ENCODE results near the gene RENBP.
A peak's percentile ranks its signal among the peaks of the same experiment; 100 is the strongest.

RENBP gene

DNA sequence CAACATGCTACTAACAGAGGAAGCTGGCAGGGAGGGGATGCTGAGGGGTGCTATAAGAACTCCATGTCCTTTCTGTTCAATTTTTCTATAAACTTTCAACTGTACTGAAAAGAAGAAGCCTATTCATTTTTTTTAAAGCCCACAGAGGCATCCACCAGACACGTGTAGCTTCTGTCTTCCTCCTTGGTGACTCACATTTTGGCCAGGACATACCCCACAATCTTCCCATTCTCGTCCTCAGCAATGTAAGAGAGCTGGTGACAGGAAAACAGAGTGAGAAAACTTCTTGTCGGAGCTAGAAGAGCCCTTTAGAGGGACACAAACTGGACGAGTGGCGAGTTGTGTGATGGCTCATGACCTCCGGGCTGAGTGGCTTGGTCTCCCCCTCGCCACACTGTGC lies 10.7 kb downstream of the RENBP start:
- Mint-ChIP-seq H3K4me1 (peaks cover 20% of the 10 kb centered on the region), H3K36me3 (peaks cover 4% of the 10 kb centered on the region), H3K9me3 (no peaks in the 10 kb centered on the region), H3K27ac (peak overlapping the region; percentile 84), H3K4me3 (peak overlapping the region; percentile 88), H3K27me3 (no peaks in the 10 kb centered on the region)

DNA sequence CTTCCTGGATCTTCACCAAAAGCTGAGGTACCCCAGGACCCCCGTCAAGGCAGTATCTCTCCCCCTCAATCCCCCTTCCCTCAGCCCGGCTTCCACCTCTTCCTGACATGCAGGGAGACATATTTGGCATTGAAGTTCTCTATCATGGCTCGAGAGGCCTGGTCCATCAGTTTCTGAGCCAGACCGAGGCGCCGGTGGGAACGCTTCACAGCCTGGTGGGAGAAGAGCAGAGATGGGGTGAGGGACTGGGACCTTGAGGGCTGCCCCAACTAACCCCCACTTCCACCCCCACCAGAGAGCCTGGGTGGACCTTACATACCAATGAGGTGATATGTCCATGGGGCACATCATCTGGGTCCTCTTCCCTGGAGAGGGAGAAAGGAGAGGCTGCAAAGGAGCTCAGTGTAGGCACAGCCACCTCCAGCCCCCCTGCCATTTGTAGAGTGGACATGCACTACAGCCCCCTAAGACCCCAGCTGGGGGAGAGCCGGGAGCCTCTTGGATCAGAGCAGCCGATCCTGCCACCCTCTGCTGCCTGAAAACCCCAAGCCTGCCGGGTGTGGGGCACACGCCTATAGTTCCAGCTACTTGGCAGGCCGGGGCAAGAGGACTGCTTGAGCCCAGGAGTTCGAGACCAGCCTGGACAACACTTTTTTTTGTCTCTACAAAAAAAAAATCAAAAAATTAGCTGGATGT lies 12.1 kb downstream of the RENBP start:
- no peaks in the 10 kb centered on the region for H3K27me3 Mint-ChIP-seq
- peaks cover 6% of the 10 kb centered on the region for H3K36me3 Mint-ChIP-seq
- H3K27ac Mint-ChIP-seq = no peak overlapping the region
- H3K4me3 Mint-ChIP-seq = peak overlapping the region; percentile 51
- H3K9me3 Mint-ChIP-seq = no peaks in the 10 kb centered on the region
- peaks cover 24% of the 10 kb centered on the region for H3K4me1 Mint-ChIP-seq

DNA sequence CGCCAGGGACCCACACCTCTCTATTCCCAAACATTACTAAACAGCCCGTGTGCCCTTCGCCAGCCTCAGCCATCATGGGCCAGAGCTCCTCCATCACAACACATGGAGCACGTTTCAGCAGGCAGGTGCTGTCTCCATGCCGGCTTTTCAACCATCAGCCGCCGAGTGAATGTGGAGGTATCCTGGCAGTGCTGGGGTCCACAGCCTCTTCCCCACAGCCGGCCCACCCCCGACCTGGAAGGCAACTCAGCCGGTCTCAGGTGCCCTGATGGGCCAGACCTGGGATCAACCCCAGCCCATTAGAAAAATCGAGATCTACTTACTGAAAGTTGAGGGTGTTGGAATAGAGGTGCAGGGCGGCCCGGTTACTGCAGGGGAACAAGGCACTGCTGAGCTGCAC lies 12.7 kb downstream of the RENBP start:
- no peak overlapping the region for H3K27ac Mint-ChIP-seq
- H3K36me3 Mint-ChIP-seq = peaks cover 6% of the 10 kb centered on the region
- H3K4me3 Mint-ChIP-seq = no peak overlapping the region
- no peaks in the 10 kb centered on the region for H3K27me3 Mint-ChIP-seq
- peaks cover 24% of the 10 kb centered on the region for H3K4me1 Mint-ChIP-seq
- H3K9me3 Mint-ChIP-seq = no peaks in the 10 kb centered on the region

DNA sequence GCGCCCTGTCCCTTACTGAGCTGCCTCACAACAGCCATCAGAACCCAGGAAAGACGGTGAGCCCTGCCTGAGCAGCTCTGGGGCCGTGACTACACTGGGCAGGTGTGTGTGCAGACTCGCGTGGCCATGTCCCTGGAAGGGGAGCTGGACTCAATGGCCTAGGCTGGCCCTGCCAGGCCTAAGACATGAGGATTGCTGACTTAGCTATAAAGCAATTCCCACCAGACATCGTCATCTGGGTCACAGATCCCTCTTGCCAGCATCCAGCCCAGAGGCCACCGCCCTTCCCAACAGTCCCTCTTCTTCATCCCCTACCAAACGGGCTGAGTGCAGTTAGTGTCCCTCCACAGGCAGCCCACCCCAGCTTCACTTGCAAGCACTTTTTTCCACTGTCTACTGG lies 13.3 kb downstream of the RENBP start:
- Mint-ChIP-seq H3K4me3 (no peak overlapping the region), H3K4me1 (peaks cover 20% of the 10 kb centered on the region), H3K27me3 (no peaks in the 10 kb centered on the region), H3K36me3 (peaks cover 6% of the 10 kb centered on the region), H3K9me3 (no peaks in the 10 kb centered on the region), H3K27ac (peak overlapping the region; percentile 88)

DNA sequence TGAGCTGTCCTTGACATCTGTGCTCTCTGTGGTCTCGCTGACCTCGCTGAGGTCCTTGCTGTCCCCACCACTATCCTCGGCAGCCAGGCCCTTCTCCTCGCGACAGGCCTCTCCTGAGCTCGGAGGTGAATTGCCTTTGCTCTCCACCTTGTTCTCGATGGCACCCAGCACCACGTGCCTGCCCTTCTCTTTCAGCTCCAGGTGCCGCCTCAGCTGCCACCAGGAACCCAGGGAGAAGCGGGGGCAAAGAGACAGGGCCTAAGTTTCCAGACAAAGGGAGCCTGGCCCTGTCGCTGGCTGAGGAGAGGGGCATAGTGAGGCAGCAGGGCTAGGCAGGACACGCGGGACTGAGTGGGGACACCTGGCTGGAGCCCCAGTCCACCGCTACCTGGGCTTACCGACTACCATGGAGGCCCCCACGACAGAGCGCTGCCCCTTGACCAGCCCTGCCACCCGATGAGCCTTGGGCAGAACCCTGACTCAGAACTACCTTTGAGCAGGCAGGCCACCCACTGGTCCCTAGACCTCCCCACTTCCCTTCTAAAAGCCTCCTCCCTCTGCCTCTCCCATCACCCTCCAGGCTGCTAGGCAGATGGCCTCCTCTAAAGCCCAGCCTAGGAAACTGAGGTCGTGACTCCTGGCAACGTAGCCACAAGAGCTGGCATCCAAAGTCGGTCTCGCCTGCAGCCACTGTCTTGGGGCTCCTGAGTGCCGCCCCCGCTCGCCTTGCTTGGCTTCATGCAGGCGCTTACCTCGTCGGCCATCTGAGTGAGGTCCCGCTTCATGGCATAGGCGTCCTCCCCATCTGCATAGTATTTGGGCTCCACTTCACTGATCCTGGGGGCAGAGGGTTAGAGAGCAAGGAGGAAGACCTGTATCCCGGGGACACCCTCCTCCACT lies 14.2 kb downstream of the RENBP start:
- H3K27ac Mint-ChIP-seq = no peak overlapping the region
- H3K27me3 Mint-ChIP-seq = no peaks in the 10 kb centered on the region
- no peaks in the 10 kb centered on the region for H3K9me3 Mint-ChIP-seq
- H3K36me3 Mint-ChIP-seq = peaks cover 6% of the 10 kb centered on the region
- H3K4me3 Mint-ChIP-seq = no peak overlapping the region
- H3K4me1 Mint-ChIP-seq = peaks cover 20% of the 10 kb centered on the region

DNA sequence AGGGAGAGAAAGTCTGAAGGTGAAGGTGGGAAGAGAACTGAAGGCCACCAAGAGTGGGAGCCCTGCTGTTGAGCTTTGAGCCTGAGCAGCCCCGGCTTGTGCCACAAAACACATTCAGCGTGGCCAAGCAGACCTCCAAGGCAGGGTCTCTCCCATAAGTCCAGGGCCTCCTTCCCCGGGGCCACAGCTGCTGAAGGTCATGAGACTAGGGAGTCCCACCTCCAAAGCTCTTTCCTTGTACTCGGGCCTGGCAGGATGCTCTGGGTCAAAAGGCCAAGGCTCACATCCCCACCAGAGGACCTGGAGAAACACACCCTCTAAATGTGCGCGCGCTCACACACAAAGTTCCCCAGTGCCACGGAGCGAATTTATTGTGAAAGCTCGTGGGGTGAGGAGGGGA lies 14.9 kb downstream of the RENBP start:
- H3K4me1 Mint-ChIP-seq = peaks cover 24% of the 10 kb centered on the region
- no peaks in the 10 kb centered on the region for H3K9me3 Mint-ChIP-seq
- no peaks in the 10 kb centered on the region for H3K27me3 Mint-ChIP-seq
- H3K4me3 Mint-ChIP-seq = no peak overlapping the region
- H3K36me3 Mint-ChIP-seq = peaks cover 6% of the 10 kb centered on the region
- H3K27ac Mint-ChIP-seq = no peak overlapping the region

DNA sequence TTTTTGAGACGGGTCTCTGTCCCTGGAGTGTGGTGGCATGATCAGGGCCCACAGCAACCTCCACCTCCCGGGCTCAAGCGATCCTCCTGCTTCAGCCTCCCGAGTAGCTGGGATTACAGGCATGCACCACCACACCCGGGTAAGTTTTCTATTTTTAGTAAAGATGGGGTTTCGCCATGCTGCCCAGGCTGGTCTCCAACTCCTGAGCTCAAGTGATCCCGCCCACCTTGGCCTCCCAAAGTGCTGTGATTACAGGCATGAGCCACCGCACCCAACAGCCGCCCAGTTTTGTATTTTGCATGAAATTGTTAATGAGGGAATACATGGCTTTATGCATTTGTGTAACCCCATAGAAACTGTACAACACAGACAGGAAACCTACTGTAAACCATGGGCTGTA lies 15.6 kb downstream of the RENBP start:
- H3K27ac Mint-ChIP-seq = no peak overlapping the region
- peaks cover 25% of the 10 kb centered on the region for H3K4me1 Mint-ChIP-seq
- peak overlapping the region; percentile 80 for H3K4me3 Mint-ChIP-seq
- H3K27me3 Mint-ChIP-seq = no peaks in the 10 kb centered on the region
- H3K36me3 Mint-ChIP-seq = peaks cover 6% of the 10 kb centered on the region
- no peaks in the 10 kb centered on the region for H3K9me3 Mint-ChIP-seq

DNA sequence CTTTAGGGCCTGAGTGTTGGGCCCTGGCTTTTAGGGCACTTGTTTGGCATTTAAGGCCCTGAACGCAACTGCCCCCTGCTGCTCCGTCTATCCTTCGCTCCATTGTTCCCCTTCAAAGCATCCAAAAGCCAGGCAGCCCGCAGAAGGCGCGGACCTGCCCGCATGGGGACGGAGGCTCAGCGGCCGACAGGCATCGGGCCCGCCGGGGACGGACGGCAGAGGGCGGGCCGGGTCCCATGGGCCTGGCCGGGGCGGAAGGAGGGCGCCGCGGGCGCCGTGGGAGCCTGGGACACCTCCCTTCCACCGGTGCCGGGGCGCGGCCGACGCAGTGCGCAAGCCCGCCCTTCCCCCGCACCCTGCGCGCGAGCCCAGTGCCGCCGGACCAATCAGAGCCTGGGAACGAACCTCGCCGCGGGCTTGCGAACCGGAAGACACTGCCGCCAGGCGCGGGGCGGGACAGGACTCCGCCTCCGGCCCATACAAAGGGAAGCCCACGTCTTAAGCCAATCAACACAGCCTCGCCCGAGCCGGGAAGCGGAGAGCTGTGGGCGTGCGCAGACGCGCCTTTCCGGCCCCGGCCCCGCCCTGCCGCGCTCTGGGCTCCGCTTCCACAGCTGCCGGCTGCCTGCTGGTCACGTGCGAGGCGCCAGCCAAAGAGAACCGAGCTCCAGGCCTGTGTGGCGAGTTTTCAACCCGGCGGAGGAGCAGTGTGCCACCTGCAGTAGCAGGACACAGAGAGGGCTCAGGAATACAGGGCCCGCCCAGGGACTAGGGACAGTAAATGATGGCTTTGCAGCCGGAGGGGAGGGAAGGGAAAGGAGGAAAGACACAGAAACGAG lies 16.3 kb downstream of the RENBP start:
- no peaks in the 10 kb centered on the region for H3K27me3 Mint-ChIP-seq
- peaks cover 27% of the 10 kb centered on the region for H3K4me1 Mint-ChIP-seq
- H3K36me3 Mint-ChIP-seq = peaks cover 6% of the 10 kb centered on the region

DNA sequence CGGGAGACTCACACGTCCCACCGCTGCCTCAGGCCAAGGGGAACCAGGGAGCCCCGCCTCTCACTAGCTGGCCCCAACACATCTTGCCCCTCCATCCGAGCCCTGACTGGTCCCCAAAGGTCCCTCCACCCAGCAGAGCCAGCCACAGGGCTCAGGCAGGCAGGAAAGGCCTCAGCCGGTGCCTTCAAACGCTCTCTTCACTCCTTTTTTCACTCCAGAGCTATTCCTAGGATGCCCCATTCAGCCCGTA lies 16.8 kb downstream of the RENBP start:
- Mint-ChIP-seq H3K9me3 (no peaks in the 10 kb centered on the region), H3K4me1 (peaks cover 30% of the 10 kb centered on the region), H3K27ac (peak overlapping the region; percentile 90), H3K27me3 (no peaks in the 10 kb centered on the region), H3K36me3 (peaks cover 6% of the 10 kb centered on the region), H3K4me3 (peak overlapping the region; percentile 91)

More for the DNA sequence above, 16.3 kb downstream of the RENBP start:
- H3K4me3 Mint-ChIP-seq = peak overlapping the region; percentile 94
- H3K27ac Mint-ChIP-seq = peak overlapping the region; percentile 90
- H3K9me3 Mint-ChIP-seq = no peaks in the 10 kb centered on the region

DNA sequence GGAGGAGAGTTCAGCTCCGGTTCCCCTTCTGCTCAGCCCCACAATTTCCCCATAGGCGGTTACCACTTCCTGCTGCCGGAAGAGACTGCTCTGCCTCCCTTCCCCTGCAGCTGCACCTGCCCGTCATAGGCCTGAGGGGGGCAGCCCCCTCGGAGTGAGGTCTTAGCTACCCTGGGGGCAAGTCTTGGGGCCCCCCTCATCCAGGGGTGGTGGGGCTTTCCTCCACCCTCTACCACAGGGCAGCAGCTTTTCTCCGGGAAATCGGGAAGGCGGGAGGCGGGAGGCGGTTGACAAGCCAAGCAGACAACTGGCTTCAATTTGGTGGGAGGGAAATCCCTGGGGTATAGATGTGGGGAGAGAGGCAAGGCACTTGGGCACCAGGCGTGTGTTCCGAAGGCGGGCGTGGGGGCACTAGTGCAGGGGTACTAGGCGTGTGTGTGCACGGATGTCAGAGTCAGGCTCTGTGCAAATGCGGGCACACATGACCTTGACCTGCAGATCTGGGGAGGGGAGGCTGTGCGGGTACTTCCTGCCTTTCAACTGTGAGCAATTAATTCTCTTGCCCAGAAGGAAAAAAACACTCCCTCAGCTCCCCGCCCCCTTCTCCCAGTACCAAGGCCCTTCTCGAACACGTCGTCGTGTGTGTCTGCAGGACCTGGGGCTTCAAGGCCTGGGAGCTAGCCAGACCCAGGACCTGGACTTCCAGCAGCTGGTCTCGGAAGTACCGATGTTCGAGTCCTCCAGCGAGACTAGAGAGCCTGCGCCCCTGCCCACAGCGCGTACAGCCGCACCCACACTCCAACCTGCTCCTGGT lies 17.4 kb downstream of the RENBP start:
- H3K27me3 Mint-ChIP-seq = no peaks in the 10 kb centered on the region
- H3K27ac Mint-ChIP-seq = peak overlapping the region; percentile 90

DNA sequence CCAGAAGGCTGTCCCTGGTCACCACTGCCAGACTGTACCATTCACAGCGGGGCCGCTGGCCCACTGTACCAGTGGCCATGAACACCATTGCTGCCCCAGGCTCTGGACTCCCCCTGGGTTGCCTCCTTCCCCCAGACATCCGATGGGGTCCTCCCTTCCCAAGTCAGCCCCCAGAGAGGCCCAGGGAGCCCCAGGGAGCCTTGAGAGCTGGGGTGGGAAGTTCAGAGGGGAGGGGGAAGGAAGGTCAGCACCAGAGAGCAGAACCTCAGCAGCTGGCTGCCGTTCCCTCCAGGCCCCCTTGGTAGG lies 17.9 kb downstream of the RENBP start:
- Mint-ChIP-seq H3K27ac (peak overlapping the region; percentile 90), H3K27me3 (no peaks in the 10 kb centered on the region), H3K4me3 (peak overlapping the region; percentile 91), H3K36me3 (peaks cover 4% of the 10 kb centered on the region), H3K4me1 (peaks cover 35% of the 10 kb centered on the region), H3K9me3 (no peaks in the 10 kb centered on the region)

More for the DNA sequence above, 17.4 kb downstream of the RENBP start:
- Mint-ChIP-seq H3K36me3 (peaks cover 6% of the 10 kb centered on the region), H3K4me3 (peak overlapping the region; percentile 91), H3K4me1 (peaks cover 35% of the 10 kb centered on the region), H3K9me3 (no peaks in the 10 kb centered on the region)

DNA sequence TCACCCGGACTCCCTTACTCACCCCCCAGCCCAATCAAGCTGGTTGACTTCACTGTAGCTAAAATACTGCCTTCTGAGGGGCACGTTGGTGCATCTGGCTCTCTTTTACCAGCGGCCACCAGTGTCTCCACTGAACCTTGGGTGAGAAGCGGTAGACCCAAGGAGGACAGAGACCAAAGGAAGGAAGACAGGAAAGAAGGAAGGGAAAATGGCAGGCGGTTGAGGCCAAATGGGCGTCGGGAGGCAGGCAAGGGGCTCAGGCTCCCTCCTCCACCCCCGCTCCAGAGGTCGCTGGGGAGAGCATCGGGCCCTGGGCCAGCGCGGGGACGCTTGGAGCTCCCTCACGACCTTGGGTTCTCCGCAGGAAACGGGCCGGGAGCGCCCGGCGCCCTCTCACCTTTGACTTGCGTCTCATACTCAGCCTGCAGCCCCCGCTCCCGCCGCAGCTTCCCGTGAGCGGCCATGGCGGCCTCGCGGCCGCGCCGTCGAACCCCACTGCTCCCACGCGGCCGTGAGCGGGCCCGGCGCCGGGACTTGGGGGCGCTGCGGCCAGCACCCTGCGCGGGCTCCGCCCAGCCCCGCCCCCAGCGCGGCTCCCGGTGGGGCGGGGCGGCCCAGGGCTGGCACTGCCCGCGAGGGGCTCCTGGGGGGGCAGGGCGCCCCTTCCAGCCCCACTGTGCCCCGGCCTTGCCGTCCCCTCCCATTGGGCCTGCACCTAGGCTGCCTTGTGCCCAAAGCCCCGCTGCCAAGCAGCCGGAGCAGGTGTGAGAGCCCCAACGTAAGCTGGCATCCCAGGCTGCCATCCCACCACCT lies 18.5 kb downstream of the RENBP start, which contains the start of gene ARHGAP4:
ARHGAP4 (minus strand) TSS at position 526 of the 813 bp plus-strand sequence; CDS start at position 464, 62 bp downstream.
- peak within 1 kb of the TSS; percentile 95 for H3K27ac Mint-ChIP-seq
- H3K4me1 Mint-ChIP-seq = peaks cover 33% of the 10 kb centered on the region
- H3K4me3 Mint-ChIP-seq = peak within 1 kb of the TSS; percentile 91
- H3K36me3 Mint-ChIP-seq = peaks cover 2% of the 10 kb centered on the region
- H3K9me3 Mint-ChIP-seq = no peaks in the 10 kb centered on the region
- H3K27me3 Mint-ChIP-seq = no peaks in the 10 kb centered on the region

DNA sequence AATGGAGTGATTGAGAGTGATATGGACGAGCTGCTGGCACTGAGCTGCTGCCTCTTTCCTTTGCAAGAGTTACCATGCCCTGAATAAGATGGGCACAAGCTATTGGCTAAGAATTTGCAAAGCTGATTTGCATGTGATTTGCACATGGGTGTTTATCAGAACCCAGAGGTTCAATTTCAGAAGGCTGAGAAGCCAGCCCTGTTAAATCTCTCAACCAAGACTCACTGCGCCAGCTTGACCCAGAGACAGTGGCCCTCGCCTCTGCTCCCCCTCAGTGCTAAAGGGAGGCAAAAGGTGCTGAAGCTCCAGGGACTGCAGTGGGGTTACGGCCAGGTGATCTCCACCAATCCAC lies 19.1 kb downstream of the RENBP start:
- Mint-ChIP-seq H3K4me3 (peak overlapping the region; percentile 91), H3K9me3 (no peaks in the 10 kb centered on the region), H3K27ac (peak overlapping the region; percentile 95), H3K36me3 (peaks cover 2% of the 10 kb centered on the region), H3K27me3 (no peaks in the 10 kb centered on the region), H3K4me1 (peaks cover 33% of the 10 kb centered on the region)

DNA sequence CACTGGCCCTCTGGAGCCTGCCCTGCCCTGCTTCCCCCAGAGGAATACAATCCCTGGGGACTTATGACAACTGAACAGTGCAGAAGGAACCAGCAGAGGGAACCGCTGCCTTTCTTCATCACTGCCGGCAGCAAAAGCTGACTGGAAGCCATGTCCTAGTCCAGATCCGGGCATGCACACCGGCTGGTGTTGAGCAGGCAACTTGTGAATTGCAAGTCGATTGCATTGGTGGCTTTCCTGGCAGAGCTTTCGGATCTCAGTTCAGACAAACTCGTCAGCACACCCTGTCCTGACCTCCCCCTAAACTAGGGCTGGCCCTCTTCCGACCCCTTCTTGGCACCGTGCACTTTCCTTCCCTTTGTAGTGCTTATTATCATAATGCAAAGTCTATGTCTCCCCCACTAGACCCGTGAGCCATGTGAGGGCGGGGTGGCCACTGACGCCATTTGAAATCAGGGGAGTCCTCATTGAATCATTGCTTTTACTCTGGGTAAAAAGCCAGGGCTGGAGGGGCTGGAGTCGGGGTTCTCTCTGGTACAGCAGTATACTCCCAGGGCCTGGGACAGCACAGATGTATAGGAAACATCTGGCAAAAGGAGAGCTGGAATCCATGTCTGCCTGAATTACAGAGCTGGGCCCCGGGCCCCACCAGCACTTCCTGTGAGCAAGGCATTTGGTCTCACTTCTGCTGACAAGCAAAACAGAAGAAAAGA lies 20.1 kb downstream of the RENBP start:
- Mint-ChIP-seq H3K27ac (peak overlapping the region; percentile 62), H3K36me3 (peaks cover 2% of the 10 kb centered on the region)

More for the DNA sequence above, 20.1 kb downstream of the RENBP start:
- Mint-ChIP-seq H3K4me1 (peaks cover 38% of the 10 kb centered on the region), H3K27me3 (no peaks in the 10 kb centered on the region), H3K9me3 (no peaks in the 10 kb centered on the region), H3K4me3 (peak overlapping the region; percentile 91)
